NCI-H187 (cell line): ENCODE measurements around the gene ACSL1.

ENCODE experiments used
- DNase-seq, 2 experiments: peaks; one replicate each; lab custom pipeline; 2025; lab: John Stamatoyannopoulos, UW

The ACSL1 gene

DNA sequence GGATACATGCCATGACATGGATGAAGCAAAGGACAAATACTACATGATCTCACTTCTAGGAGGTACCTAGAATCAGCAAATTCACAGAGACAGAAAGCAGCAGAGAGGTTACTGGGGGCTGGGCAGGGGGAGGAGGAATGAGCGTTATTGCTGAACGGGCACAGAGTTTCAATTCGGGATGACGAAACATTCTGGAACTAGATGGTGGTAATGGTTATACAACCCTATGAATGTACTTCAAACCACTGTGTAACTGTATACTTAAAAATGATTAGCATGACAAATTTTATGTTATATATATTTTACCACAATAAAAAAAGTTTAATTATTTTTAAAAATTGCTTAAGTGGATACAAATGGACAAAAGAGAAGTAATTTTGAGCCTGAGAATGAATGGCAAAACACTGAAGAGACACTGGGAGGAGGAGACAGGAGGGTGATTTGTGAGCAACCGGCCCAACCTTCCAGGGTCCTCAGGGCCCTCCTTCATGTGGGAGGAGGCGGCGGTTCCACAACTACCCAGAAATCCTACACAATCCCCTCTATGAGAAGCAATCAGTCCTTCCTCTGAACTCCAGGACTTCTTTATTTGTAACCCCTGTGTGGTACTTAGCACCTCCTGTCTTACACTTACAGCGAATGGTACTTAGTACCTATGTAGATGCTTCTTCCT is 14.1 kb downstream of the ACSL1 start:
- no peak for DNase-seq

DNA sequence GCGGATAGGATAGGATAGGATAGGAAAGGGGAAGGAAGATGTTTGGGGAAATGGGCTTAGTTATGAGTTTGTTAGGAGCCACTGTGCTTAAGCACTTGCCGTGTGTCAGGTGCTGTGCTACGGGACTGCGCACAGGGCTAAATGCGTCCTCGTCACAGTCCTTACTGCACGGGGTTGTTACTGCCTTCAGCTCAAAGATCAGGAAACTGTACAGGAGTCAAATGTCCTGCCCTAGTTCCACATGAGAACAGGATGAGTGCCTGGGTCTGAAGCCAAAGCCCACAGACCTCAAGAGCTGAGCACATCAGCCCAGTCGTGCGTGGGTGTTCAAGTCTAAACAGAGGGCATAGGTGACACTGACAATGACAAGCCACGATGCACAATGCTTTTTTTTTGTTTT is 15.0 kb downstream of the ACSL1 start:
- DNase-seq, result no peak

DNA sequence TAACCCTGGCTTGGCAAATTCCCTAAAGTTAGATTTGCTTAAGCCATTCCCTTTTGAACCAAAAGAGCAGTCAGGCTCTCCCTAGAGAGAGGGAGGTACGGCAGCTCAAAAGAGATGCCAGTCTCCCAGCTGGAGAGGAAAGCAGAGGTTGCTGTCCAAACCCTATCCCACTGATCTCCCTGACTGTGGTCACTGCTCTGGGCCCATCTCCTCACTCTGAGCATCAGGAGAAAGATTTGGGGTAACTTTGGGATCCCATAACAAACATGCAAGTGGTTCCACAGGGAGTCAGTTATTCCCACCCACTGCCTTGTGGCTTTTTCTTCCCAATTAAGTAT is 17.1 kb downstream of the ACSL1 start:
- DNase-seq, result no peak

DNA sequence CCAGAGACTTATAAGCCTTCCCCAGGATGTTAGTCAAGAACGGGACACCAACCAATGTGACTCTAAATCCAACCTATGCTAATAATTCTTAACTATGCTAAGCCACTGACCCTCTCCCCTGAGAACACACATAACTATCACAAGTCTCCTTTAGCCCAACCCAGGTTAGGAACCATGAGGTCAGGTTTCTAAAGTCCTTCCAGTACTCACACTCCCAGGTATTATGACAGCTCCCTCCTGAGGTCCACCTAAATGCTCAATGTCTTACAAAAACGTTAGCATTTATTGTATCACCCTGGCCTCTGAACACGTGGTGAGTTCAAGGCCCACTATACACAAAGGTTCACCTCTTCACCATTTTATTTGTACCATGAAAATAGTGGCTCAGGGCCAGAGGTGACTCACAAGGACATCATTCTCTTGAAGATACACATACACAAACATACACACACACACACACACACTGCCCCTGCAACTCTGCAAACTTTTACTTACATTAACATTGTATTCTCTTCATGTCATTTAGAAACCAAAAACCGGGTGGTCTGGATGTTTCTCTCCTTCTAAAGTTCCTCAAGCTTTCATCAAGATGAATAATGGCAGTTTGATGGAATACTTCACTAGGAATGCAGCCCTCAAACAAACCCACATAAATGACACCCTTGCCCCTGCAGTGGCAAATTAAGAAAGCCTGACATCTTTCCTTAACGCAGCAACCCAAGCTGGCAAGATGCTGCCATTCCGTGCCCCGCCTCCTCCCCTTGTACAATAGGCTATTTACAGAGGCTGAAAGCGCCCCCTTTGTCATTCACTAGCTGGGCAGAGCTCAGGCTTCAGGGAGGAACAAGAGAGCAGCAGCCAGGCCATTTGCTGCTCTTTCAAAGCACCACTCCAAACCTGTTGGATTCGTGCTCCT is 17.7 kb downstream of the ACSL1 start:
- no peak for DNase-seq

DNA sequence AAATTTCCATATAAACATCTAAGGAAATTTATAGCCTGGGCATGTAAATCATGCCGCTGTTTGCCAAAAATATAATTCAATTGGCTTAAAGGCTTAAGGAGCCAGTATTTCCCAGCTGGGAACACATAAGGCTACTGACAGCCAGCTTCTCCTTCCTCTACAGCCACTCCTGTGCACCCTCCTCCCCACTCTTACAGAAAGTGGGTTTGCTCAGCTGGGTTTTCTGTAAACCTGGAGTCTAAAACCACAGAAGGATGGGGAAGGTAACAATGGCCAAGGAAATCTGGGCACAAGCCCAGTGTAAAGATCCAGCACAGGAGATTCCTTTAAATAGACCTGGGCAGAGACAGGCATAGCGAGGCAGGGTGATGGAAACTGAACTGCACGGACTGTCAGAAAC is 18.5 kb downstream of the ACSL1 start:
- no peak for DNase-seq

DNA sequence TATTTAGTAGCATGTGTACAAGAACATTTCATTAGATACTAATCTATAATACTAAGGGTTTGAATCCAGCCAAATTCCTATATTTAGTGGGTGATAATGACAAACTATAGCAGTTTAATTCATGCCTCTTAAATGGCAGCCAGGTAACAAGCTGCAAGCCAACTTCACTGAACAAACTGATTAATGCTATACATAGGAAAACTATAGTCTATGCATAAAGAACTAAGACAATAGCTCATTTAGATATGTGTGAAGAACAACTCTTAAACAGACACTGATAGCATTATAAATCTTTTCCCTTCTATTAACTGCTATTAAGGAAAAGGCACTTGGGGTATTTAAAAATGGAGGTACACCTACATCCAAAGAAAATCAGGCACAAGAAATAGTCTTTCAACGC is 19.1 kb downstream of the ACSL1 start:
- no peak for DNase-seq

DNA sequence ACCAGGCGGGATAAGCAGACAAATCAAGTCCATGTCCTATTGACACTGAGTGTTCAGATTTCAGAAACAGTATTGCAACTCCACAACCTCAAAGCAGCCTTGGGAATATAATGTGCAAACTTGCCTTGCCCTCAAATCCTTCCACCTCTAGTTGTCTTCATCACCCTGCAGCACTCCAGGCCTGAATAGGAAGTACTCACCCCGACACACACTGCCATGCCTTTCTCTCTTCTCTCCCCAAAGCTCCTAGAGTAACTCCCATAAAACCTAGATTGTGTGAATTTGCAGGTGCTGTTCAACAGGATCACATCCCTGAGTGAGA is 19.6 kb downstream of the ACSL1 start:
- DNase-seq, result no peak

DNA sequence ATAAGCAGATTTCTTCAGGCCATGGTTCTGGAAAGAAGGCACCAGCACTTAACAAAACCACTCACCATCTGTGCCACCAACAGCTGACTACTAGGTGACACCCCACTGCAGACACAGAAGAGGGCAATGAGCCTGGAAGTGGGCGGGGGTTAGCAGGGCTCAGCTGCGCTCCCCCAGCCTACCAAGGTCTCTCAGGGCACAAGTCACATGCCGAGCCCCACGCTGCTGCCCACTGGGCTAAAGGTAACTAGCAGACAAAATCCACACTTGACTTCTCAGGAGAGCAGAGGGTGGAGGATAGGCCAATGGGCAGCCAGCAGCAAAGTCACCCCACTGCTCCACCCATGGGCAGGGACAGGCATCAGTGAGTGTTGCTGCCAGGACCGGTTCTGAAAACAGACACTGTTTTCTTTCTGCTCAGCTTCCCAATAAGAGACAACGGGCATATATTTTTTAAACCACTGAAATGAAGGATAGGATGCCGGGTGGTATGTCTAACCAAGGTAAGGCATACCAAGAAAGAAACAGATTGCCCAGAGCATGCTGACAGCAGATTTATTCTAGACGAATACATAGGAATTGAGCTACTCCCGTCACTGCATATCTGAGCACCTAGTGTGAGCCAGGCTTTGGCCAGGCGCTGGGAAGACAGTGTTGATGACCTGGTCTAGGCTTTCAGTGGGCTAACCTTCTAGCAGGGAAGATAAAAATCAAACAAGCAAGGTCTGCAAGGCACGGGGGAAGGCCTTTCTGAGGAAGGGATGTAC is 20.1 kb downstream of the ACSL1 start:
- no peak for DNase-seq

DNA sequence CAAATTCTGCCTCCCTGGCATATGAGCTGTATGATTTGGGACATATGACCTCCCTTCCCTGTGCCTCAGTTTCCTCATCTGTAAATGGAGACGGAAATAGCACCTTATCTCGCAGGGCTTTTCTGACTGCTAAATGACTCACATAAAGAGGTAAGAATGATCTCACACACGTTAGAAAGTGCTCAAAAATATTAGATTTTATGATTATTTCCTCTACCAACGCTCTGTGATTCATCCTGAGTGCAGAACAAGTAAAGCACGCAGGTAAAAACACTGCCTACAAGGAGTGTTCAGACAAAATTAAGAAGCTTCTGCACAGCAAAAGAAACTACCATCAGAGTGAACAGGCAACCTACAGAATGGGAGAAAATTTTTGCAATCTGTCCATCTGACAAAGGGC is 21.1 kb downstream of the ACSL1 start:
- no peak for DNase-seq

DNA sequence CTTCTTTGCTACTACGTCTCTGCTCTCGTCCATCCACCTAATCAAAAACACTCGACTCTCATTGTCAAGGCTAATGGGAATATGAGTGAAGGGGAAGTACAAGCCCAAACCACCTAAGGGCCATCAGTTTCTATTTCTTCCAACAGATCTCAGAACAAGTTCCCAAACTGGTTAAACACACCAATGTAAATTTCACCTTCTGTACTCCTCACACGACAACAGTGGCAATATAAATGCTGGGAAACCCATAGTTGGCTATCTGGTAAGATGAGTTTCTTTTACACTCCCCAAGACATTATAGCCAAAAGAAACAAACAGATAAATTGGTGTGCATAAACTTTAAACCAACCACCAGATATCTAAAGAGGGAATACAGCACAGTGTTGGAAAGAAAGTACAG is 21.9 kb downstream of the ACSL1 start:
- no peak for DNase-seq

DNA sequence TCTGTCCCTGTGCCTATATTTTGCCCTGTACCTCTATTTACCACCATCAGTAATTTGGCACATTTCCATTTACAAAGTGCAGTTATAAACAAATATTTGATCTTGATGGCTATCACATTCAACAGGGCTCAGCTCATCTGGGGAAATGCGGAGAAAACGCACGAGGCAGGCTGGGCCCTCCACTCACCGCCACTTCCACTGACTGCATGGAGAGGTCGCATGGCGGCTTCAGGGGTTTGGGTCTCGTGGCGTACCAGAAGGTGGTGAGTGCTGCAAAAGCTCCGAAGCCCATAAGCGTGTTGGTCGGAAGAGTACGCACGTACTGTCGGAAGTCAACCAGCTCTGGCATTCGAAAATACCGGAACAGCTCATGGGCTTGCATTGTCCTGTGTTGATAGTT is 22.6 kb downstream of the ACSL1 start:
- DNase-seq, result no peak

DNA sequence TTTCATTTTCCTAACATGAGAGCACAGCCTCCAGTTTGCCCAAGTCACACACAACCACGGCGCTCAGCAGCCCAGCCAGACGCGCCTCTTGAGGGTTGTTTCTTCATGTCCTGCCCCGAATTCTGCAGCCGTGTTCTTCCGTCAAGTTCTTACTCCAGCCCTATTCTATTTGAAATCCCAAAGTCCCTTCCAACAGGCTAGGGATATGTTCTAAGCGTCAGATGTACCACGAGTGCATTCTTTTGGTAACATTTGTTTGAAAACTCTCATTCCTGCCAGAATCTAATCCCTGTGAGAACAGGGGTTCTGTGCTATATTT is 23.1 kb downstream of the ACSL1 start:
- no peak for DNase-seq

DNA sequence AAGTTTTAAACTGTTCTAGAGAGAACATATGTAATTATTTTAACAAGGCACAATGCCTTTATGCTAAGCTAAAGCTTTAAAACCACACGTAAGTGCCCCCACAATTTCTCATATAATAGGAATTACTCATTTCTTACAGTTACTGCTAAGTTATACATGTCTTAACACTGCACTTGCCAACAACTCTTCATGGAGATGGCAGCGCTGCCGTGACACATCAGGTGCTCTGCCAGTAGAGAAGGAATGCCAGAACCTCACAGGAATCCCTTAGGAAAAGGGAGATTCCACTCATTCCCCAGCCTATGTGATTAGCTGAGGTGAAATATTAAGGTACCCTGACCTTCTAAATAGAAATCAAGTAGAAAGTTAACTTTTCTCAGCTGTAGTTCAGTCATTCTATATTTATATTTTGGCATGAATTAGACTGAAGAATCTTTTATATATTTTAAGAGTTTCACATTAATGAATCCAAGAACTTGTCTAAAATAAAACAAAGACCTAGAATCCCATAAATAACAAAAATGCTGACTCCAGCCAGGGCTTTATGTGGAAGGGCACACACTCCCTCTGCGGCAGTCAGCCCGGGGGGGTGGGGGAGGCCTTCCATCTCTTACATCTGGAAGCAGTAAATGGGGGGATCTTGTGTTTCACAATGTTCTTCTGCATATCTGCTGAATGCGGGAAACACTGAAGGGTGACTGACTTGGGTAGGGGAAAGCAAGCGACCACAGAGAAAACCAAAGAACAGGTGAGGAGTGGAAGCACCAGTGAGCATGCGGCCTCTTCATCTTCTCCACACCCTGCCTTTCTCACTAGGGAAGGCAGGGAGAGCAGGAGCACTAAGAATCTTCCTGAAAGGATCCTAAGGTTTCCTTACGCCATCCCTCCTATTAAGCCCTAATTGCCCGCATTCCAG is 23.7 kb downstream of the ACSL1 start:
- no peak for DNase-seq

DNA sequence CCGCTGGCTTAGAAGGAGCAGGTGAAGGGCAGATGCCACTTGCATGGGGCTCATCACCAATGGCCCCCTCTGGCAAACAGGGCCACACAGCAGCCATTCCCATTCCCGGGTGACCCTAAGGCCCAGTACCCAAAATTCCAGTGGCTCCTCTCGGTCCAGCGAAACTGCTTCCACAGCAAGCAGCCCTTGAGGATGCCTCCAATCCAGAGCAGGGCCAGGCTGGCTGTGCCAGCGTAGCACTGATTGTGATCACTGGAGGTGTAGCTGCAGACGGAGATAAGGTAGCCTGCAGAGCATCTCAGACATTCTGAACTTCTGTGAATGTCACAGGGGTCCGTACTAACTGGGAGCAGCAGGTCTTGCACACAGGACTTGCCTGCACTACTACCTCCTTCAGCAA is 27.3 kb downstream of the ACSL1 start:
- DNase-seq, result no peak

DNA sequence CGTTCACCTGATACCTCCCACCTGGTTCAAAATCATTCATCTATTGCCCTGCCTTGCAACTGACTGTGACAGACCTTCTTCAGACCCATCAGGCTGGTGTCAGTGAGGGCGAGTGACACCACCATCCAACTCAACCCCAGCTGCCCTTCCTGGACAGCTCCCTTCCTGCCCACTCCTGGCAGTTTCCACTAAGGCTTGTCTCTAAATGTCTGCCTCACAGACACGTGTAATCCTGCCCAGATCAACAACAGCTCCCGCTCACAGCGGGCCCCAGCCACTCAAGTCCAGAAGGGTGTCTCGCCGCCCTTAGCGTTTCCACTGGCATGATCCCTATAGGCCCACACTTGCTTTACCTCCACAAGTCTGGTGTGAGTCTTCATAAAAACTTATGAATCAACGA is 28.9 kb downstream of the ACSL1 start:
- no peak for DNase-seq

DNA sequence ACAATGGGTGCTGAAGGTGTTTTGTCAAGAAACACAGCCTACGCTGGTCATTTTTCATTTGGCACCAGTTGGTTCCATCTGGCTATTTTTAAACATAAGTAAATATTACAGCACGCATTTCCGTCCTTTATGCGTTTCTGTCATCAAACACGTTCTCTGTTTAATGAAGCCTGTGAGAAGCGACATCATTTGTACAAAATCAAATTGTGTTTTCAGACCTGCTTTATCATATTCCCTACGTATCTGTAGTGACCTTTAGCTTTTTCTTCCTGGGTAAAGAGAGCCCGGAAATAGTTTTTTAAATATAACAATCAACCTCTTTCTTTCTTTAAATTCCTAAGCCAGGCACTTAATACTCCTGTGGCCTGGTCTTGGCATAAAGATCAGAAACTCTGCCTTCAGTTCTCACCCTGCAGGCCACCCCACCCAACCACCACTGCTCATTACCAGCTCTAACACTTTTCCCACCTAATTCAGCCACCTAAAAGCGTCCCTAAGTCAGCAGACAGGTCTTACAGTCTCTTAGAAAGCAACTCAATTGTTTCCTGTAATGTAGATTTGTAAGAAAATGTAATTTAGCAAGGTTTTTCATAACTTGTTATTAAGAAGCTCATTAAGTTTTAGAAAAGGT is 30.4 kb downstream of the ACSL1 start:
- DNase-seq, result no peak

DNA sequence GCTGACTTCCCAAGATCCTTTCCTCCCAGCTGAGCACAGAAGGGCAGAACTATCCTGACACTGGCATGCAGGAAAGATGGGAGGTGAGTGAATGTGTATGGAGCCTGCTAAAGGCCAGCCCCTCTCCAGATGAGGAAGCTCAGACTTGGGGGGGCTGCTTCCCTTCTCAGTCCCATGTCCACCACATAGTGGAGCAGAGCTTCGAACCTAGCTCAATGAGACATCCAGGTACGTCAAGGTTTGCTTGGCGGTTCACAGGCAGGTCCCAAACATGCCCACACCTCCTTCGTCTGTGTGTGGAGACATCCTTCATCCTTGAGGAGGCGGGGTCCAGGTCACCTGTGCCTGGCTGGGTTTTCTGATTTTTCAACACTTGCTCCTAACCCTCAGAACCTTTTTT is 31.3 kb downstream of the ACSL1 start:
- DNase-seq, result no peak

DNA sequence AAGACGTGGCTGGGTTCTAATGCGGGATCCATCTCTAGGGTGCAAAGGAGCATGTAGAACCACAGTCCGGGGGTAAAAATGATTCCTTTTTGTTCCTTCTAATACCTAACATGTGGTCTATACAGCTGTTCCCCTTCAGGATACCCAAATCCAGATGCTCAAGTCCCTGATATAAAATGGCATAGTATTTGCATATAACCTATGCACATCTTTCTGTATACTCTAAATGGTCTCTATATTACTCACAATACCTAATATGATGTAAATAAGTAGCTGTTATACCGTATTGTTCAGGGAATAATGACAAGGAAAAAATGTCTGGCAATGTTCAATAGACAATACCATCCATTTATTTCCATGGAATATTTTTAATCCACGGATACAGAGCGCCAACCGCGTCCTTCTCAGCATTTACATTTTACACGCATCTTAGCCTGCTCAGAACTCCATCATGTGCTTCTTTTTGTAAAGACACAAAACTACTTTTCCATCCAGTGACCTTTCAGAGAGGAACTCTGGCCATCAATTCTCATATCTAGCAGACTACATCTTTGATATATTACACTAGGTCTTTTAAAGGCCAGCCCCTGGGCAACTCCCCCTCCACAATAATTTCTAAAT is 31.9 kb downstream of the ACSL1 start:
- no peak for DNase-seq

DNA sequence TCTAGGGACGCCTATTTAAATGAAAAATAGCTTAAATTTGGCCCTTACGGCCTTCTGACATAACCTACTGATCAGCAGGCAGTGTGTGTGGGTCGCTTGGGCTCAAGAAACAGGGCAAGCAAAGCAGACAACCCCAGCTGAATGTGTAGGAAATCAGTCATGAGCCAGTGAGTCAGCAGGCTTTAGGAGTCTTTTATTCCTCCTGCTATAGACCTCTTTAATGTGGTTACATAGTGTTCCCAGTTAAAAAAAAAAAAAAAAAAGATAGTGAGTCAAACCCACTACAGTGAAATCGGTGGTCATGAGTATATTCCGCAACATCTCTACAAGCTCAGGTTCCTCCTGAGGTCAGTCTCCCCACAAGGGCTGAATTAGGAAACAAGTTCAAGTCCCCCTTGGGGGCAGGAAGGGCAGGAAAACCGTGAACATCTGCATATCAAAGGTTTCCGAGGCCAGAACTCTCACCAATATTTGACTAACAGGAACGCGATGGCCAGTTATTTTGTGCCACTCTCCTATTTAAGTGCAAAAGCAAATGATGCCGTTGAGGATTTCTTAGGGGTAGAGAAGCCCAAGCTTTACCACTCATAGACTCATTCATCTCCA is 32.7 kb downstream of the ACSL1 start:
- DNase-seq, result no peak

DNA sequence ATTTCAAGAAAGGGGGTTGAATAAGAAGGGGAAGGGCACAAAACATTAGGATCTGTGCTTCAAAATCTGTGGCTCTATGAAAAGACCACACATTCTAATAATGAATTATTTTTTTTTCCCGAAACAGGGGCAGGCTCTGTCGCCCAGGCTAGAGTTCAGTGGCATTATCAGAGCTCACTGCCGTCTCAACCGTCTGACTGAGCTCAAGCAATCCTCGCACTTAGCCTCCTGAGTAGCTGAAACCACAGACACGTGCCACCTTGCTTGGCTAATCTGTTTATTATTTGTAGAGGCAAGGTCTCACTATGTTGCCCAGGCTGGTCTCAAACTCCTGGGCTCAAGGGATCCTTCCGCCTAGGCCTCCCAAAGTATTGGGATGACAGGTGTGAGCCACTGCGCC is 33.4 kb downstream of the ACSL1 start:
- DNase-seq, result no peak

DNA sequence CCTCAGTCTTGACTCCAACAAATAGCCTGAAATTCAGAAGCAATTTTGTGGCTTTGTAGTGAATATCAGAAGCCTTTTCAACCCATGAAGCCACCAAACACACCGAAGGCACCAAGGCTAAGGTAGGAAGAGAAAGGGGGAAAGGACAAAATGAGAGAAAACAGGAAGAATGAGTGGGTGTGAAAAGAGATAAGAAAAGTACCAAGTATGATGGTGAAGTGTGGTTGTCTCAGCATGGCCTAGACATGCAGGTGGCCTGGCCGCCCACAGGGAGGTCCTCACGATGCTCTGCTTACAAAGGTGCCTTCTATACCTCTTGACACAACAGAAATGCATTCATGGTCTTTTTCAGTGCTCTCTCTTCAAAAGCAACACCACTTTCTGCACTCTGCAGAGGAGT is 34.9 kb downstream of the ACSL1 start:
- no peak for DNase-seq
